Keratinocyte (primary cell): ENCODE measurements around the gene USH2A. TPM values are rescaled to one million over a fixed set of nuclear protein-coding genes. Genes with fewer than 3 reads are reported as not detected.

Experiments used
- DNase-seq: peaks from one replicate; pipeline ENCODE4 v3.0.0-alpha.2; 2011; ENCODE audit warnings: low read depth, missing footprints, low spot score
- FAIRE-seq: peaks from 2 replicates; lab custom pipeline; 2011; peaks lifted over from hg19 to GRCh38; lab: Jason Lieb, UNC
- H2AFZ ChIP-seq: 2 replicates; pipeline ENCODE4 v1.6.0; 2012; ENCODE audit warnings: low read length, control low read depth, inconsistent platforms; ENCODE audit not compliant: control insufficient read depth
- H3K27ac ChIP-seq: 2 replicates; pipeline ENCODE4 v1.5.1; 2011; ENCODE audit warnings: low read length; ENCODE audit not compliant: control insufficient read depth, insufficient read depth
- H3K27me3 ChIP-seq: 3 replicates; pipeline ENCODE4 v1.6.0; 2011; ENCODE audit warnings: low read length; ENCODE audit not compliant: control insufficient read depth, insufficient read depth; ENCODE audit errors: extremely low read depth
- H3K36me3 ChIP-seq, 2 experiments: 2 replicates in 1 of 2; 3 replicates in 1 of 2; pipeline ENCODE4 v1.5.1; 2011; ENCODE audit warnings: low read length in 2 of 2, mild to moderate bottlenecking in 1 of 2; ENCODE audit not compliant: control insufficient read depth in 2 of 2, insufficient read depth in 2 of 2; ENCODE audit errors: extremely low read depth in 1 of 2
- H3K4me1 ChIP-seq: 3 replicates; pipeline ENCODE4 v1.5.1; 2011; ENCODE audit warnings: low read length; ENCODE audit not compliant: control insufficient read depth, insufficient read depth; ENCODE audit errors: extremely low read depth
- H3K4me2 ChIP-seq: 3 replicates; pipeline ENCODE4 v1.6.0; 2011; ENCODE audit warnings: low read depth, low read length; ENCODE audit not compliant: control insufficient read depth, insufficient read depth; ENCODE audit errors: extremely low read depth
- H3K4me3 ChIP-seq, 3 experiments: fragments of 200-600 bp in 1 of 3; sonication (generic) in 1 of 3; 2 replicates in 2 of 3; 3 replicates in 1 of 3; pipeline ENCODE4 v1.5.1; 2011 to 2016; ENCODE audit warnings: low read length in 3 of 3, mild to moderate bottlenecking in 3 of 3, control low read depth in 2 of 3, inconsistent platforms in 1 of 3, low read depth in 1 of 3, mixed read lengths in 1 of 3, mixed run types in 1 of 3, moderate library complexity in 1 of 3; ENCODE audit not compliant: control insufficient read depth in 2 of 3, insufficient read depth in 2 of 3; ENCODE audit errors: extremely low read depth in 1 of 3
- H3K79me2 ChIP-seq: 2 replicates; pipeline ENCODE4 v1.6.0; 2012; ENCODE audit warnings: low read length; ENCODE audit not compliant: control insufficient read depth, insufficient read depth
- H3K9ac ChIP-seq: 3 replicates; pipeline ENCODE4 v1.6.0; 2011; ENCODE audit warnings: low read length; ENCODE audit not compliant: control insufficient read depth, insufficient read depth; ENCODE audit errors: extremely low read depth
- H3K9me1 ChIP-seq: 3 replicates; pipeline ENCODE4 v1.6.0; 2011; ENCODE audit warnings: low read length; ENCODE audit not compliant: control insufficient read depth, insufficient read depth; ENCODE audit errors: extremely low read depth
- H3K9me3 ChIP-seq: 2 replicates; pipeline ENCODE4 v1.5.1; 2012; ENCODE audit warnings: low read depth, low read length; ENCODE audit not compliant: control insufficient read depth
- H4K20me1 ChIP-seq: 3 replicates; pipeline ENCODE4 v1.6.0; 2011; ENCODE audit warnings: low read length; ENCODE audit not compliant: control insufficient read depth, insufficient read depth; ENCODE audit errors: extremely low read depth
- CTCF ChIP-seq, 3 experiments: IDR thresholded peaks in 1 of 3; conservative IDR thresholded peaks in 1 of 3; optimal IDR thresholded peaks in 1 of 3; 2 replicates in 2 of 3; 3 replicates in 1 of 3; pipeline versions ENCODE3 to v1.5.1; 2011; ENCODE audit warnings: low read length in 3 of 3, mild to moderate bottlenecking in 3 of 3, moderate library complexity in 2 of 3, control low read depth in 1 of 3, inconsistent platforms in 1 of 3; ENCODE audit not compliant: insufficient read depth in 2 of 3; ENCODE audit errors: extremely low read depth in 1 of 3
- EZH2 ChIP-seq: IDR thresholded peaks from one replicate; pipeline ENCODE4 v1.6.1; 2012; ENCODE audit warnings: inconsistent platforms, mild to moderate bottlenecking, low read length, moderate library complexity
- dilution Hi-C: fragments of 300-500 bp; cut with MboI; formaldehyde crosslinking; loops from one replicate; pipeline ENCODE4 v1.7.0; 2020; ENCODE audit warnings: low sequenced_read_pairs; ENCODE audit not compliant: extremely low pct_ligation_motif_present
- polyA plus RNA-seq, 5 experiments: library from polyadenylated mRNA; depleted of rRNA in 3 of 5; stranded (reverse) in 3 of 5; stranded (forward) in 1 of 5; unstranded in 1 of 5; fragments of >200 nt; gene quantifications; 1 replicate in 1 of 5; 2 replicates in 3 of 5; 3 replicates in 1 of 5; pipeline versions ENCODE4 v1.2.1 to v1.2.3, GENCODE V29; 2011 to 2012; ENCODE audit warnings: missing spikeins in 2 of 5, low read depth in 1 of 5, low replicate concordance in 1 of 5

Gene USH2A
- polyA plus RNA-seq, 1 donor (not counting 4 experiments of a cell fraction or from before 2014, with no cell fraction given) = not detected

- Histone ChIP-seq H3K4me2 (peak overlapping the region; percentile 65), H3K27ac (no peak overlapping the region), H2AFZ (peak overlapping the region; percentile 85), H3K36me3 (no peaks in the 10 kb centered on the region), H3K9ac (no peak overlapping the region), H4K20me1 (no peaks in the 10 kb centered on the region), H3K27me3 (no peaks in the 10 kb centered on the region), H3K9me3 (no peaks in the 10 kb centered on the region), H3K9me1 (no peaks in the 10 kb centered on the region), H3K4me3 (peak overlapping the region in 2 of 3 experiments; percentile 11 to 17), H3K79me2 (no peaks in the 10 kb centered on the region), H3K4me1 (peaks cover 18% of the 10 kb centered on the region)
- FAIRE-seq (peak; percentile 20), DNase-seq (no peak)
- TF ChIP-seq CTCF (optimal IDR thresholded peaks at IDR 0.05 in 1 of 3, IDR thresholded peaks at IDR 0.05 in 1 of 3, conservative IDR thresholded peaks at IDR 0.05 in 1 of 3; ENCODE audit: extremely low read depth in 1 of 3, insufficient read depth in 2 of 3, low read length in 3 of 3) = no peak
- TF ChIP-seq EZH2 = no peak
- dilution Hi-C loops = no loop called here
These were observed 786.8 kb downstream of the USH2A start for GRCh38 chr1:215636258-215636965.

- H3K9me3 ChIP-seq = no peaks in the 10 kb centered on the region
- H3K36me3 ChIP-seq = no peaks in the 10 kb centered on the region
- peak overlapping the region; percentile 65 for H3K4me2 ChIP-seq
- peaks cover 23% of the 10 kb centered on the region for H3K4me1 ChIP-seq
- no peak overlapping the region for H3K9ac ChIP-seq
- H3K27ac ChIP-seq = no peak overlapping the region
- no peaks in the 10 kb centered on the region for H4K20me1 ChIP-seq
- no peaks in the 10 kb centered on the region for H3K27me3 ChIP-seq
- no peak for FAIRE-seq
- dilution Hi-C loops = no loop called here
- no peaks in the 10 kb centered on the region for H3K9me1 ChIP-seq
- TF ChIP-seq CTCF (optimal IDR thresholded peaks at IDR 0.05 in 1 of 3, IDR thresholded peaks at IDR 0.05 in 1 of 3, conservative IDR thresholded peaks at IDR 0.05 in 1 of 3; ENCODE audit: extremely low read depth in 1 of 3, insufficient read depth in 2 of 3, low read length in 3 of 3) = no peak
- no peak for DNase-seq
- no peaks in the 10 kb centered on the region for H3K79me2 ChIP-seq
- H3K4me3 ChIP-seq = no peak overlapping the region
- peak overlapping the region; percentile 85 for H2AFZ ChIP-seq
These were observed 787.4 kb downstream of the USH2A start for GRCh38 chr1:215635827-215636226.
